ENCODE results near the gene MPZL2. TPM values are rescaled to one million over a fixed set of nuclear protein-coding genes. Genes with fewer than 3 reads are reported as not detected.

The MPZL2 gene
- total and polyA plus RNA-seq, 2 experiments from 2014 or later = 2.6 to 4.2 TPM

GRCh38 chr11:118286545-118286944, 22.4 kb upstream of the MPZL2 start:
- Mint-ChIP-seq H3K36me3 (ENCODE audit: low read depth) (no peaks in the 10 kb centered on the region), H3K27ac (no peak overlapping the region), H3K4me3 (no peak overlapping the region), H3K27me3 (ENCODE audit: insufficient read depth, low read depth, poor library complexity) (no peaks in the 10 kb centered on the region), H3K4me1 (no peaks in the 10 kb centered on the region), H3K9me3 (no peaks in the 10 kb centered on the region)
- no peaks in the 10 kb centered on the region for H3K27me3 ChIP-seq (ENCODE audit: insufficient read depth)
- H2AFZ ChIP-seq = no peak overlapping the region
- no peaks in the 10 kb centered on the region for H4K20me1 ChIP-seq (replicated peaks; ENCODE audit: insufficient read depth)
- H3K79me2 ChIP-seq (replicated peaks; ENCODE audit: insufficient read depth) = no peaks in the 10 kb centered on the region
- no peaks in the 10 kb centered on the region for H3F3A ChIP-seq (replicated peaks; ENCODE audit: low read depth)
- H3K27ac ChIP-seq (ENCODE audit: low read depth) = no peak overlapping the region
- H3K9me2 ChIP-seq (ENCODE audit: insufficient read depth) = no peaks in the 10 kb centered on the region
- no peak for DNase-seq (ENCODE audit: low spot score)
- no peak overlapping the region for H3K4me3 ChIP-seq
- H3K36me3 ChIP-seq (ENCODE audit: insufficient read depth) = no peaks in the 10 kb centered on the region
- no peak for ATAC-seq
- no peaks in the 10 kb centered on the region for H3K4me1 ChIP-seq (ENCODE audit: insufficient read depth)
- no peak overlapping the region for H3K4me2 ChIP-seq
- TF ChIP-seq ZNF331 (CRISPR knock-in tag; IDR thresholded peaks at IDR 0.05; ENCODE audit: low read depth) (no peak), EZH2phosphoT487 (IDR thresholded peaks at IDR 0.05; ENCODE audit: unreplicated experiment) (no peak), JUNB (IDR thresholded peaks at IDR 0.05; ENCODE audit: unreplicated experiment) (no peak), CREB1 (CRISPR knock-in tag; IDR thresholded peaks at IDR 0.05; ENCODE audit: low read depth) (no peak), CTCF (conservative IDR thresholded peaks at IDR 0.05; ENCODE audit: low read depth in 2 of 2) (no peak), ZNF114 (CRISPR knock-in tag; IDR thresholded peaks at IDR 0.05) (no peak), ZNF462 (CRISPR knock-in tag; IDR thresholded peaks at IDR 0.05) (no peak), POLR2AphosphoS5 (IDR thresholded peaks at IDR 0.05; ENCODE audit: low read depth) (no peak), NANOG (IDR thresholded peaks at IDR 0.05; ENCODE audit: borderline replicate concordance) (no peak)
